C4-2B (cell line): ENCODE measurements around the gene FGGY.

ENCODE experiments used
- ZFX ChIP-seq: fragments of 450-650 bp; IDR thresholded peaks from 2 replicates; pipeline ENCODE4 v1.6.1; 2017
- TF ChIP-seq, protein P1 (sequence below): fragments of 450-650 bp; conservative IDR thresholded peaks from 2 replicates; pipeline ENCODE4 v1.5.1; 2017; ENCODE audit warnings: mild to moderate bottlenecking

- no peak for TF ChIP-seq ZFX
- TF ChIP-seq, protein P1, sequence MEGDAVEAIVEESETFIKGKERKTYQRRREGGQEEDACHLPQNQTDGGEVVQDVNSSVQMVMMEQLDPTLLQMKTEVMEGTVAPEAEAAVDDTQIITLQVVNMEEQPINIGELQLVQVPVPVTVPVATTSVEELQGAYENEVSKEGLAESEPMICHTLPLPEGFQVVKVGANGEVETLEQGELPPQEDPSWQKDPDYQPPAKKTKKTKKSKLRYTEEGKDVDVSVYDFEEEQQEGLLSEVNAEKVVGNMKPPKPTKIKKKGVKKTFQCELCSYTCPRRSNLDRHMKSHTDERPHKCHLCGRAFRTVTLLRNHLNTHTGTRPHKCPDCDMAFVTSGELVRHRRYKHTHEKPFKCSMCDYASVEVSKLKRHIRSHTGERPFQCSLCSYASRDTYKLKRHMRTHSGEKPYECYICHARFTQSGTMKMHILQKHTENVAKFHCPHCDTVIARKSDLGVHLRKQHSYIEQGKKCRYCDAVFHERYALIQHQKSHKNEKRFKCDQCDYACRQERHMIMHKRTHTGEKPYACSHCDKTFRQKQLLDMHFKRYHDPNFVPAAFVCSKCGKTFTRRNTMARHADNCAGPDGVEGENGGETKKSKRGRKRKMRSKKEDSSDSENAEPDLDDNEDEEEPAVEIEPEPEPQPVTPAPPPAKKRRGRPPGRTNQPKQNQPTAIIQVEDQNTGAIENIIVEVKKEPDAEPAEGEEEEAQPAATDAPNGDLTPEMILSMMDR = no peak
These were observed 141.2 kb downstream of the FGGY start for GRCh38 chr1:59438058-59438560.
